ENCODE data around the gene IL17A.

DNA sequence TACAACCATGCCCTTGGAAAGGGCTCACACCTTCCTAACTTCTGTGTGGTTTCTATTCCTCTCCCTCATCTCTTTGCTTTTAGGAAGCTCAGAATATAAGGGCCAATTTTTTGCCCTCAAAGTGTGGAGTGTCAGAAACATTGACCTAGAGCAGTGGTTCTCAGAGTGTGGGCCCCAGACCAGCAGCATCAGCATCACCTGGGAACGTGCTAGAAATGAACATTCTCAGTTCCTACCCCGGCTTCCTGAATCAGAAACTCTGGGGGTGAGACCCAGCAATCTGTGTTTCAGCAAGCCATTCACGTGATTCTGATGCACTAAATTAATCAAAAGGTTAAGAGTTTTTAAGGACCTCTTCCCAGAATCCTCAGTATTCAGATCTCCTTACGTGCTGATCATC lies 47.9 kb upstream of the IL17A start:
- TF ChIP-seq POLR2AphosphoS5 (IDR thresholded peaks at IDR 0.05; ENCODE audit: borderline replicate concordance, low read depth, low read length): no peak
- no peak for TF ChIP-seq EZH2 (IDR thresholded peaks at IDR 0.05)
